Measurements from ENCODE around the gene FREM1. TPM values are rescaled to one million over a fixed set of nuclear protein-coding genes. Genes with fewer than 3 reads are reported as not detected.

Gene FREM1
- total RNA-seq, 1 donor from 2014 or later, result 0.20 TPM

- no peak for DNase-seq (ENCODE audit: low read depth, low spot score)
These were observed 40.6 kb downstream of the FREM1 start for GRCh38 chr9:14869671-14870070.

- DNase-seq (ENCODE audit: low read depth, low spot score), result no peak
These were observed 41.2 kb downstream of the FREM1 start for GRCh38 chr9:14868772-14869583.

GRCh38 chr9:14868418-14868771, 41.8 kb downstream of the FREM1 start:
- DNase-seq (ENCODE audit: low read depth, low spot score), result no peak

- no peak for DNase-seq (ENCODE audit: low read depth, low spot score)
These were observed 44.0 kb downstream of the FREM1 start for GRCh38 chr9:14866200-14866749.

GRCh38 chr9:14864309-14864708, 45.9 kb downstream of the FREM1 start:
- no peak for DNase-seq (ENCODE audit: low read depth, low spot score)

GRCh38 chr9:14863402-14863801, 46.8 kb downstream of the FREM1 start:
- no peak for DNase-seq (ENCODE audit: low read depth, low spot score)

GRCh38 chr9:14857449-14858305, 52.6 kb downstream of the FREM1 start:
- DNase-seq (ENCODE audit: low read depth, low spot score), result no peak

GRCh38 chr9:14849851-14850250, 60.4 kb downstream of the FREM1 start:
- DNase-seq (ENCODE audit: low read depth, low spot score), result no peak

- no peak for DNase-seq (ENCODE audit: low read depth, low spot score)
These were observed 60.9 kb downstream of the FREM1 start for GRCh38 chr9:14849296-14849695.

GRCh38 chr9:14846871-14847311, 63.3 kb downstream of the FREM1 start:
- DNase-seq (ENCODE audit: low read depth, low spot score), result no peak

GRCh38 chr9:14843163-14843562, 67.1 kb downstream of the FREM1 start:
- DNase-seq (ENCODE audit: low read depth, low spot score), result no peak

- no peak for DNase-seq (ENCODE audit: low read depth, low spot score)
These were observed 68.0 kb downstream of the FREM1 start for GRCh38 chr9:14842269-14842668.

GRCh38 chr9:14838701-14839100, 71.5 kb downstream of the FREM1 start:
- no peak for DNase-seq (ENCODE audit: low read depth, low spot score)

- DNase-seq (ENCODE audit: low read depth, low spot score), result no peak
These were observed 73.3 kb downstream of the FREM1 start for GRCh38 chr9:14836885-14837284.

- DNase-seq (ENCODE audit: low read depth, low spot score), result no peak
These were observed 78.6 kb downstream of the FREM1 start for GRCh38 chr9:14831661-14832060.

GRCh38 chr9:14831074-14831473, 79.2 kb downstream of the FREM1 start:
- DNase-seq (ENCODE audit: low read depth, low spot score), result no peak

- no peak for DNase-seq (ENCODE audit: low read depth, low spot score)
These were observed 80.2 kb downstream of the FREM1 start for GRCh38 chr9:14830057-14830456.

- DNase-seq (ENCODE audit: low read depth, low spot score), result no peak
These were observed 81.0 kb downstream of the FREM1 start for GRCh38 chr9:14829204-14829603.

- no peak for DNase-seq (ENCODE audit: low read depth, low spot score)
These were observed 82.4 kb downstream of the FREM1 start for GRCh38 chr9:14827805-14828204.

- DNase-seq (ENCODE audit: low read depth, low spot score), result no peak
These were observed 85.7 kb downstream of the FREM1 start for GRCh38 chr9:14824481-14824880.

GRCh38 chr9:14823800-14824199, 86.4 kb downstream of the FREM1 start:
- no peak for DNase-seq (ENCODE audit: low read depth, low spot score)

- DNase-seq (ENCODE audit: low read depth, low spot score), result no peak
These were observed 87.6 kb downstream of the FREM1 start for GRCh38 chr9:14822666-14823065.
